Measurements from ENCODE around the gene MYH15. TPM values are rescaled to one million over a fixed set of nuclear protein-coding genes. Genes with fewer than 3 reads are reported as not detected.

MYH15 gene
- total and polyA plus RNA-seq, 8 donors, result 0.05 to 0.70 (median 0.32) TPM

GRCh38 chr3:108473711-108474110 is 36.7 kb downstream of the MYH15 start:
- Histone ChIP-seq H3K9me3 (no peaks in the 10 kb centered on the region), H3K27me3 (no peaks in the 10 kb centered on the region)

DNA sequence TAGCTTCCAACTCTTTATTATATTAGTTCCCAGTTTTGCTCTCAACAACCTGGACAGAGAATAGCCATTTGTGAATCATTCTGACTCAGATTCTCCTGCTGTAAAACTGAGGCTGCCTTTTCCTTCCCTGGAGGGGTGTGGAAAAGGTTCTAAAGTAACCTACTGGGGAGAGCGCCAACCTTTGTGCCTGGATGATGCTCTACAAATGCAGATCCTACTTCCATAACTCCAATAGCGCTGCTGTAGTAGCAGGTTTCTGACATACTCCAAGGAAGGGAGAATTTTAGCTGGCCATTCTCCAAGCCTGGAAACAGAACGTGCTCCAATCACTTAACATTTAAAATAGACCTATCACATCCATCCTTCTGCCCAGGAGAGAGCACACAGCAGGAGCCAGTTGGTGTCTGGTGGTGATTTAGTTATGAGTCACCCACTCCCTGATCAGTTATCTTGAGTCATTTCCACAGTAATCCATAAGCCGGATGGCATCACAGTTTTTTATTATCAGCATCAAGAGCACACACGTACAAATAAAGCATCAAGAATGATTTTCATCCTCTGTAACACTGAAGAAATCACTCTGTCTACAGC is 38.3 kb downstream of the MYH15 start:
- no peaks in the 10 kb centered on the region for H3K4me1 ChIP-seq
- ATAC-seq (peak; percentile 36), DNase-seq (no peak)
- H3K27me3 ChIP-seq, result no peaks in the 10 kb centered on the region
- intact Hi-C loops (cut with DNase I), result loop anchor here in 1 of 2 donors (10.0 kb wide), 1 partner anchor 1237 kb away; no protein-coding TSS in a partner anchor
- no peaks in the 10 kb centered on the region for H3K9me3 ChIP-seq
- no peaks in the 10 kb centered on the region for H3K36me3 ChIP-seq
- TF ChIP-seq CTCF (IDR thresholded peaks at IDR 0.05), result no peak
- no peak overlapping the region for H3K4me3 ChIP-seq
- no peak overlapping the region for H3K27ac ChIP-seq

More at GRCh38 chr3:108473711-108474110, 36.7 kb downstream of the MYH15 start:
- no peak for TF ChIP-seq CTCF (IDR thresholded peaks at IDR 0.05)
- ATAC-seq (no peak), DNase-seq (no peak)
- Histone ChIP-seq H3K4me3 (no peak overlapping the region), H3K4me1 (no peaks in the 10 kb centered on the region), H3K27ac (no peak overlapping the region), H3K36me3 (no peaks in the 10 kb centered on the region)
- intact Hi-C loops (cut with DNase I), result loop anchor here in 1 of 2 donors (10.0 kb wide), 1 partner anchor 1239 kb away; no protein-coding TSS in a partner anchor

DNA sequence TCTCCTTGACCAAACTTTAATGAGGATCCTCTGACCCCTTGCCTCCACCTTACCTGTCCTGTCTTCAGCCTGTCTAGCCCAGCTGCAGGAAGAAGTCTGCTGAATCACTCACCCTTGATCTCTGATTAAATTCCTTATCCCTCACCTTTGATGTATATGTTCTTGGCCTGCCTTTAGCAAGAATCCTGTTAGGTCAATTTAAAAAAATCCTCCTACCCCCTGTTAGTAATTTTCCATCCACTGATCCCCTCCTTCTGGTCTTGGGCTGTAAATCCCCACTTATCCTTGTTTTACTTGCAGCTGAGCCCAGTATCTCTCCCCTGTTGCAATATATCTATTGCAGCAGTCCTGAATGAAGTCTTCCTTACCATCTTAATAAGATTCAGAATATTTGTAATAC is 39.0 kb downstream of the MYH15 start:
- H3K27me3 ChIP-seq, result no peaks in the 10 kb centered on the region
- H3K27ac ChIP-seq, result no peak overlapping the region
- no peaks in the 10 kb centered on the region for H3K36me3 ChIP-seq
- no peak overlapping the region for H3K4me3 ChIP-seq
- H3K9me3 ChIP-seq, result no peaks in the 10 kb centered on the region
- no peak for TF ChIP-seq CTCF (IDR thresholded peaks at IDR 0.05)
- no peaks in the 10 kb centered on the region for H3K4me1 ChIP-seq
- ATAC-seq, result no peak
- intact Hi-C loops (cut with DNase I), result loop anchor here in 1 of 2 donors (10.0 kb wide), 1 partner anchor 1237 kb away; no protein-coding TSS in a partner anchor
- no peak for DNase-seq

- no peak for DNase-seq
Observed at GRCh38 chr3:108469126-108469525, 41.3 kb downstream of the MYH15 start.

DNA sequence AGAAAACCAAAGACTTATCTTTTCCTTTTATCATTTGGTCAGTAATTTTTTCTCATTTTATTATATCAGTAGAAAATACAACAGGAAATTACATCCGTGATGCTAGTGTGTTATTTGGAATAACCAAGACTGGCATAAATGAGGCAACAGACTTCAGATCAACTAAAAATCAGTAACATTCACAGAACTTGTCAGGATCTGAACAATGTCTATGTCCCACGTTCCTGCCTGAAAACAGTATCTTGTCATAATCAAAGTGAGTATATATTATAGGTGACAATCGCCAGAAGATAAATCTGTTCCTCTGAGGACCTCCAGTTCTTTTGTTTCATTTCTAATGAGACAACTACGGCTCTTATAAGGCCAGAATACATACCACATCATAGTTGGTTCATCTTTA is 41.8 kb downstream of the MYH15 start:
- Histone ChIP-seq H3K9me3 (no peaks in the 10 kb centered on the region), H3K4me1 (no peaks in the 10 kb centered on the region), H3K4me3 (no peak overlapping the region), H3K27ac (no peak overlapping the region), H3K27me3 (no peaks in the 10 kb centered on the region), H3K36me3 (no peaks in the 10 kb centered on the region)
- no peak for TF ChIP-seq CTCF (IDR thresholded peaks at IDR 0.05)
- ATAC-seq (no peak), DNase-seq (no peak)
- intact Hi-C loops (cut with DNase I), result no loop called here

More at GRCh38 chr3:108469126-108469525, 41.3 kb downstream of the MYH15 start:
- TF ChIP-seq CTCF (IDR thresholded peaks at IDR 0.05), result no peak
- Histone ChIP-seq H3K4me3 (no peak overlapping the region), H3K27me3 (no peaks in the 10 kb centered on the region), H3K9me3 (no peaks in the 10 kb centered on the region), H3K4me1 (no peaks in the 10 kb centered on the region), H3K27ac (no peak overlapping the region), H3K36me3 (no peaks in the 10 kb centered on the region)
- intact Hi-C loops (cut with DNase I), result no loop called here
- no peak for ATAC-seq

Measured in left lung (tissue), 10 donors.